ENCODE data around the gene ZNF620.
"Not testable (repeated sequence)": the region's sequence is repeated elsewhere in the genome, so short reads cannot be mapped to it uniquely, and the experiment has no call there.

ZNF620 gene

DNA sequence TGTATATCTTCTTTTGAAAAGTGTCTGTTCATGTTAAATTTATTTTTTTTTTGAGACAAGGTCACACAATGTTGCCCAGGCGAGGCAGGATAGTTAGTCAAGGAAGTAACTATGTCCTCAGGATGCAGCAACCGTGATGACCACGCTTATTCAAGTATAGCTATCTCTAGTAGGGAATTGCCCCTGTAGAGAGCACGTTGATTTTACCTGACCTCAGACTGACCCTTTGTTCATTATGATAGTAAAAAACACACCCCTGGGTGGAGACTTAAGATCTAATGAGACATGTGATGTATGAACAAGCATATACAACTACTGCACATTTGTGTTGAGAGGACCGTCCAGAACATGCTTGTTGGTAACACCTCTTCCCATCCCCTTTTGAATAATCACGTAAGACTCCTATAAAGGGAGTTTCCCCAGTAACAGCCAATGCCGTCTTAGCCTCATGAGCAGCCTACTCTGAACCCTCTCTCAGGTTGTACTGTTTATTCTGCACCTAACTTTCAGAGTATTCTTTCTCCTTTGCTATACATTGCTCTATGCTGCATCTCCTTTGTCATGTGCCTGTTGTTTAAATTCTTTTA is 51.8 kb downstream of the ZNF620 start:
- H3K36me3 ChIP-seq (replicated peaks in 1 of 2; ENCODE audit: control insufficient read depth in 2 of 2, insufficient read depth in 2 of 2, low read length in 2 of 2) = no peaks in the 10 kb centered on the region
- H3K79me1 ChIP-seq (ENCODE audit: low read depth, low read length) = no peaks in the 10 kb centered on the region
- no peaks in the 10 kb centered on the region for H3K4me1 ChIP-seq (ENCODE audit: control insufficient read depth in 2 of 2, insufficient read depth in 1 of 2, low read depth in 1 of 2, low read length in 2 of 2)
- H3K4me3 ChIP-seq (ENCODE audit: low read length in 2 of 2) = no peak overlapping the region
- H3K27ac ChIP-seq (replicated peaks; ENCODE audit: low read length) = no peak overlapping the region
- no peak overlapping the region for H3K4ac ChIP-seq (ENCODE audit: low read length)
- H3K9ac ChIP-seq (ENCODE audit: low read depth, low read length, poor library complexity) = no peak overlapping the region
- H4K91ac ChIP-seq (ENCODE audit: low read depth, low read length, poor library complexity) = no peak overlapping the region
- H3K18ac ChIP-seq (ENCODE audit: low read length) = no peak overlapping the region
- H2AFZ ChIP-seq (ENCODE audit: low read length) = no peak overlapping the region
- no peak overlapping the region for H4K8ac ChIP-seq (ENCODE audit: low read depth, low read length)
- no peak overlapping the region for H2BK15ac ChIP-seq (ENCODE audit: low read length)
- peaks cover 0 to 3% of the 10 kb centered on the region in 2 donors for H3K9me3 ChIP-seq (replicated peaks in 1 of 2; ENCODE audit: control insufficient read depth in 2 of 2, insufficient read depth in 1 of 2, low read depth in 1 of 2, low read length in 2 of 2)
- H3K4me2 ChIP-seq (ENCODE audit: insufficient read depth, low read length, poor library complexity, severe bottlenecking) = no peak overlapping the region
- no peak overlapping the region for H3K23ac ChIP-seq (ENCODE audit: low read depth, low read length, poor library complexity)
- no peak overlapping the region for H3K14ac ChIP-seq (ENCODE audit: low read length)
- H2BK120ac ChIP-seq (ENCODE audit: low read depth, low read length) = no peak overlapping the region
- H2BK12ac ChIP-seq (ENCODE audit: low read length) = no peak overlapping the region
- H3K27me3 ChIP-seq (ENCODE audit: control insufficient read depth in 3 of 3, insufficient read depth in 3 of 3, low read depth in 1 of 3, low read length in 3 of 3) = no peaks in the 10 kb centered on the region
- no peak overlapping the region for H2BK5ac ChIP-seq (ENCODE audit: low read length)
- no CpG with 5 or more reads among the region's 7 CpGs for WGBS, 2 donors (ENCODE audit: extremely low coverage in 2 of 2, insufficient read length in 2 of 2, insufficient replicate concordance in 1 of 2)
- DNase-seq (ENCODE audit: low spot score) = no peak
- H2AK5ac ChIP-seq (ENCODE audit: low read depth, low read length) = no peak overlapping the region

DNA sequence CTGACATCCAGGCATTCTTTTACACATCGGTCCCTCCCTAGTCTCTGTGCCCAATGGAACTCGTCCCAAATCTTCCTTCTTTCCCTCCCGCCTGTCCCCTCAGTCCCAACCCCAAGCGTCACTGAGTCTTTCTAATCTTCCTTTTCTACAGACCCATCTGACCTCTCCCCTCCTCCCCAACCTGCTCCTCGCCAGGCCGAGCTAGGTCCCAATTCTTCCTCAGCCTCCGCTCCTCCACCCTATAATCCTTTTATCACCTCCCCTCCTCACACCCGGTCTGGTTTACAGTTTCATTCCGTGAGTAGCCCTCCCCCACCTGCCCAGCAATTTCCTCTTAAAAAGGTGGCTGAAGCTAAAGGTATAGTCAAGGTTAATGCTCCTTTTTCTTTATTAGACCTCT is 56.6 kb downstream of the ZNF620 start:
- not testable (repeated sequence) for H4K91ac ChIP-seq (ENCODE audit: low read depth, low read length, poor library complexity); H2AK5ac ChIP-seq (ENCODE audit: low read depth, low read length)

DNA sequence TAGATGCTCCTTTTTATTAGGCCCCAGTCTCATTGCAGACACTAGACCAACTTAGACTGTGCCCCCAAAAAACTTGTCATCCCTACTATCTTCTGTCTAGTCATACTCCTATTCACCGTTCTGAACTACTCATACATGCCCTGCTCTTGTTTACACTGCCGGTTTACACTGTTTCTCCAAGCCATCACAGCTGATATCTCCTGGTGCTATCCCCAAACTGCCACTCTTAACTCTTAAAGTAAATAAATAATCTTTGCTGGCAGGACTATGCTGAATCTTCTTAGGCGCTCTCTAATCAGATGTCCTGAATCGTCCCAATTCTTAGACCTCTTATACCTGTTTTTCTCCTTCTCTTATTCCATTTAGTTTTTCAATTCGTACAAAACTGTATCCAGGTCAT is 59.8 kb downstream of the ZNF620 start:
- H2AK5ac ChIP-seq (ENCODE audit: low read depth, low read length); H3K27ac ChIP-seq (replicated peaks; ENCODE audit: low read length); H3K9ac ChIP-seq (ENCODE audit: low read depth, low read length, poor library complexity); H3K18ac ChIP-seq (ENCODE audit: low read length); H2BK12ac ChIP-seq (ENCODE audit: low read length); H3K4me1 ChIP-seq (ENCODE audit: control insufficient read depth in 2 of 2, insufficient read depth in 1 of 2, low read depth in 1 of 2, low read length in 2 of 2); H2BK5ac ChIP-seq (ENCODE audit: low read length); H3K4me2 ChIP-seq (ENCODE audit: insufficient read depth, low read length, poor library complexity, severe bottlenecking); H3K4ac ChIP-seq (ENCODE audit: low read length); H3K36me3 ChIP-seq (replicated peaks in 1 of 2; ENCODE audit: control insufficient read depth in 2 of 2, insufficient read depth in 2 of 2, low read length in 2 of 2); H3K79me1 ChIP-seq (ENCODE audit: low read depth, low read length); H2BK120ac ChIP-seq (ENCODE audit: low read depth, low read length); DNase-seq (ENCODE audit: low spot score); H2BK15ac ChIP-seq (ENCODE audit: low read length); H2AFZ ChIP-seq (ENCODE audit: low read length); H3K27me3 ChIP-seq (ENCODE audit: control insufficient read depth in 3 of 3, insufficient read depth in 3 of 3, low read depth in 1 of 3, low read length in 3 of 3); H3K9me3 ChIP-seq (replicated peaks in 1 of 2; ENCODE audit: control insufficient read depth in 2 of 2, insufficient read depth in 1 of 2, low read depth in 1 of 2, low read length in 2 of 2); H4K8ac ChIP-seq (ENCODE audit: low read depth, low read length); H3K4me3 ChIP-seq (ENCODE audit: low read length in 2 of 2); H4K91ac ChIP-seq (ENCODE audit: low read depth, low read length, poor library complexity); H3K14ac ChIP-seq (ENCODE audit: low read length); H3K23ac ChIP-seq (ENCODE audit: low read depth, low read length, poor library complexity): not testable (repeated sequence)
- WGBS, 2 donors (ENCODE audit: extremely low coverage in 2 of 2, insufficient read length in 2 of 2, insufficient replicate concordance in 1 of 2) = no CpG with 5 or more reads among the region's 5 CpGs

More for the DNA sequence above, 56.6 kb downstream of the ZNF620 start:
- no CpG with 5 or more reads among the region's 9 CpGs for WGBS, 2 donors (ENCODE audit: extremely low coverage in 2 of 2, insufficient read length in 2 of 2, insufficient replicate concordance in 1 of 2)
- not testable (repeated sequence) for H2BK12ac ChIP-seq (ENCODE audit: low read length); H3K18ac ChIP-seq (ENCODE audit: low read length); H3K9ac ChIP-seq (ENCODE audit: low read depth, low read length, poor library complexity); H3K36me3 ChIP-seq (replicated peaks in 1 of 2; ENCODE audit: control insufficient read depth in 2 of 2, insufficient read depth in 2 of 2, low read length in 2 of 2); H3K79me1 ChIP-seq (ENCODE audit: low read depth, low read length); H4K8ac ChIP-seq (ENCODE audit: low read depth, low read length); H2BK5ac ChIP-seq (ENCODE audit: low read length); H3K9me3 ChIP-seq (replicated peaks in 1 of 2; ENCODE audit: control insufficient read depth in 2 of 2, insufficient read depth in 1 of 2, low read depth in 1 of 2, low read length in 2 of 2); H3K4ac ChIP-seq (ENCODE audit: low read length); H2BK120ac ChIP-seq (ENCODE audit: low read depth, low read length); H2AFZ ChIP-seq (ENCODE audit: low read length); H3K27me3 ChIP-seq (ENCODE audit: control insufficient read depth in 3 of 3, insufficient read depth in 3 of 3, low read depth in 1 of 3, low read length in 3 of 3); H2BK15ac ChIP-seq (ENCODE audit: low read length); H3K4me3 ChIP-seq (ENCODE audit: low read length in 2 of 2); H3K27ac ChIP-seq (replicated peaks; ENCODE audit: low read length); H3K23ac ChIP-seq (ENCODE audit: low read depth, low read length, poor library complexity); H3K4me1 ChIP-seq (ENCODE audit: control insufficient read depth in 2 of 2, insufficient read depth in 1 of 2, low read depth in 1 of 2, low read length in 2 of 2); H3K14ac ChIP-seq (ENCODE audit: low read length); DNase-seq (ENCODE audit: low spot score); H3K4me2 ChIP-seq (ENCODE audit: insufficient read depth, low read length, poor library complexity, severe bottlenecking)

- no peak overlapping the region for H3K9ac ChIP-seq (ENCODE audit: low read depth, low read length, poor library complexity)
- no peak overlapping the region for H2BK15ac ChIP-seq (ENCODE audit: low read length)
- H3K23ac ChIP-seq (ENCODE audit: low read depth, low read length, poor library complexity) = no peak overlapping the region
- H3K4me2 ChIP-seq (ENCODE audit: insufficient read depth, low read length, poor library complexity, severe bottlenecking) = no peak overlapping the region
- no peak overlapping the region for H4K8ac ChIP-seq (ENCODE audit: low read depth, low read length)
- no peak overlapping the region for H4K91ac ChIP-seq (ENCODE audit: low read depth, low read length, poor library complexity)
- no peak overlapping the region for H3K27ac ChIP-seq (replicated peaks; ENCODE audit: low read length)
- H3K4me1 ChIP-seq (ENCODE audit: control insufficient read depth in 2 of 2, insufficient read depth in 1 of 2, low read depth in 1 of 2, low read length in 2 of 2) = no peaks in the 10 kb centered on the region
- no CpG with 5 or more reads among the region's 4 CpGs for WGBS, 2 donors (ENCODE audit: extremely low coverage in 2 of 2, insufficient read length in 2 of 2, insufficient replicate concordance in 1 of 2)
- H2AFZ ChIP-seq (ENCODE audit: low read length) = no peak overlapping the region
- H2AK5ac ChIP-seq (ENCODE audit: low read depth, low read length) = no peak overlapping the region
- H3K36me3 ChIP-seq (replicated peaks in 1 of 2; ENCODE audit: control insufficient read depth in 2 of 2, insufficient read depth in 2 of 2, low read length in 2 of 2) = no peaks in the 10 kb centered on the region
- H3K27me3 ChIP-seq (ENCODE audit: control insufficient read depth in 3 of 3, insufficient read depth in 3 of 3, low read depth in 1 of 3, low read length in 3 of 3) = no peaks in the 10 kb centered on the region
- no peak overlapping the region for H3K4ac ChIP-seq (ENCODE audit: low read length)
- H3K4me3 ChIP-seq (ENCODE audit: low read length in 2 of 2) = no peak overlapping the region
- no peak for DNase-seq (ENCODE audit: low spot score)
- peaks cover 2 to 5% of the 10 kb centered on the region in 2 donors for H3K9me3 ChIP-seq (replicated peaks in 1 of 2; ENCODE audit: control insufficient read depth in 2 of 2, insufficient read depth in 1 of 2, low read depth in 1 of 2, low read length in 2 of 2)
- H3K18ac ChIP-seq (ENCODE audit: low read length) = no peak overlapping the region
- no peak overlapping the region for H2BK12ac ChIP-seq (ENCODE audit: low read length)
- no peaks in the 10 kb centered on the region for H3K79me1 ChIP-seq (ENCODE audit: low read depth, low read length)
- no peak overlapping the region for H2BK120ac ChIP-seq (ENCODE audit: low read depth, low read length)
- no peak overlapping the region for H3K14ac ChIP-seq (ENCODE audit: low read length)
- no peak overlapping the region for H2BK5ac ChIP-seq (ENCODE audit: low read length)
These were observed 60.9 kb downstream of the ZNF620 start for GRCh38 chr3:40566694-40567093.
